ENCODE results near the gene VSIG10L2.
A peak's percentile ranks its signal among the peaks of the same experiment; 100 is the strongest.

VSIG10L2 gene

GRCh38 chr11:125948278-125949051, 2.6 kb downstream of the VSIG10L2 start:
- DNase-seq: no peak
- H3K27ac Mint-ChIP-seq: peak overlapping the region; percentile 25
- no peaks in the 10 kb centered on the region for H3K36me3 Mint-ChIP-seq (ENCODE audit: low read depth)
- TF ChIP-seq, protein P1, sequence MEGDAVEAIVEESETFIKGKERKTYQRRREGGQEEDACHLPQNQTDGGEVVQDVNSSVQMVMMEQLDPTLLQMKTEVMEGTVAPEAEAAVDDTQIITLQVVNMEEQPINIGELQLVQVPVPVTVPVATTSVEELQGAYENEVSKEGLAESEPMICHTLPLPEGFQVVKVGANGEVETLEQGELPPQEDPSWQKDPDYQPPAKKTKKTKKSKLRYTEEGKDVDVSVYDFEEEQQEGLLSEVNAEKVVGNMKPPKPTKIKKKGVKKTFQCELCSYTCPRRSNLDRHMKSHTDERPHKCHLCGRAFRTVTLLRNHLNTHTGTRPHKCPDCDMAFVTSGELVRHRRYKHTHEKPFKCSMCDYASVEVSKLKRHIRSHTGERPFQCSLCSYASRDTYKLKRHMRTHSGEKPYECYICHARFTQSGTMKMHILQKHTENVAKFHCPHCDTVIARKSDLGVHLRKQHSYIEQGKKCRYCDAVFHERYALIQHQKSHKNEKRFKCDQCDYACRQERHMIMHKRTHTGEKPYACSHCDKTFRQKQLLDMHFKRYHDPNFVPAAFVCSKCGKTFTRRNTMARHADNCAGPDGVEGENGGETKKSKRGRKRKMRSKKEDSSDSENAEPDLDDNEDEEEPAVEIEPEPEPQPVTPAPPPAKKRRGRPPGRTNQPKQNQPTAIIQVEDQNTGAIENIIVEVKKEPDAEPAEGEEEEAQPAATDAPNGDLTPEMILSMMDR (IDR thresholded peaks at IDR 0.05): no peak
- H3K4me3 Mint-ChIP-seq: no peak overlapping the region
- H3K27me3 Mint-ChIP-seq (ENCODE audit: low read depth, poor library complexity): peaks cover 2% of the 10 kb centered on the region
- peaks cover 22% of the 10 kb centered on the region for H3K4me1 Mint-ChIP-seq
- no peaks in the 10 kb centered on the region for H3K9me3 Mint-ChIP-seq

DNA sequence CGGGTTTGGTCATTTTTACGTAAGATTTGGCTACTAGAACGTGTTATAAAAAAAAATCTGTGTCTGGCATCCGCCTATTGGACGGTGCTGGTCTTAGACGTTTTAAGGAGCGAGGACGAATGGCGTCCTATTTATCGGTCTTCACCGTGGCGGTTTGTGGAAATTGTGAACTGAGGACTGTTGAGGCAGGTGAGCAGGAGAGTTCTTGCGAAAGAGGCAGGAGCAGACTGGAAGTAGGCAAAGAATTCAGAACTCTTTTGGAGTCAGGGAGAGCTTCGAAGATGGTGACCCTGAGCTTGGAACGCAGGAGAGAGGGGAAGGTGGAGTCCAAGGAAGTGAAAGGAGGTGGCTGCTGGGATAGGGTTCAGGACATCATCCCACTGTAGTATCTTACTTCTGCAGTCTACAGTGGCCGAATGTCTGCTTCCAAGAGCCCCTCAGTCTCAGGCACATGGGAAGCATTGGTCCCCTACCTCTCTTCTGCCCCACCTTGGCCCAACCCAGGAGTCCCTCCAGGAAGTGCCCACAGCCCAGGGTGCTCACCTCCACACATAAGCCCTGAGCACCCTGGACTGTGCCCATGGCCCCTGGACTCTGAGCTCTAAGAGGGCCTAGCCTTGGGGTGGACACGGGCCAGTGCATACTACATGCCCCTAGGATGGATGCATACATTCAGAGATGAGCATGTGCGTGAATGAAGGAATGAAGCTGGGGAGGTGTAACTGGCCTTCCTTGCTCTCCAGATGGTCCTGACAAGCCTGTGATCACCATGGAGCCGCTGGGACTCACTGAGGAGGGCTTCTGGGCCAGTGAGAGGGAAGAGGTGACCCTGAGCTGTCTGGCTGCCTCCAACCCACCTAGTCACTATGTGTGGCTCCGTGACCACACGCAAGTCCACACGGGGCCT, 3.7 kb downstream of the VSIG10L2 start:
- H3K4me1 Mint-ChIP-seq: peaks cover 22% of the 10 kb centered on the region
- TF ChIP-seq, protein P1 (IDR thresholded peaks at IDR 0.05): no peak
- H3K4me3 Mint-ChIP-seq: no peak overlapping the region
- H3K27me3 Mint-ChIP-seq (ENCODE audit: low read depth, poor library complexity): peaks cover 2% of the 10 kb centered on the region
- H3K9me3 Mint-ChIP-seq: no peaks in the 10 kb centered on the region
- no peaks in the 10 kb centered on the region for H3K36me3 Mint-ChIP-seq (ENCODE audit: low read depth)
- no peak for DNase-seq
- peak overlapping the region; percentile 4 for H3K27ac Mint-ChIP-seq

DNA sequence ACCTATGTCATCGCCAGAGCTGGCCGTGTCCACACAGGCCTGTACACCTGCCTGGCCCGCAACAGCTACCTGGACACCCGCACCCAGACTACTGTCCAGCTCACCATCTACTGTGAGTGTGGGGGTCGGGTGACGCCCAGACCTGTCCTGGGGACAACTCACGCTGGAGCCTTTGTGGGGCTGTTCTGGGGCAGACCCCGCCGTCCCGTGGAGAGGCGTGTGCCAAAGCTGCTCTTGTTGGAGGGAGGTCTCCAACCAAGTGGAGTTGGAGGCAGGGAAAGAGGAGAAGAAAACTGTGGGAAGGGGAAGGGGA, 4.3 kb downstream of the VSIG10L2 start:
- peaks cover 22% of the 10 kb centered on the region for H3K4me1 Mint-ChIP-seq
- H3K4me3 Mint-ChIP-seq: no peak overlapping the region
- no peaks in the 10 kb centered on the region for H3K36me3 Mint-ChIP-seq (ENCODE audit: low read depth)
- H3K27me3 Mint-ChIP-seq (ENCODE audit: low read depth, poor library complexity): peaks cover 2% of the 10 kb centered on the region
- TF ChIP-seq, protein P1 (IDR thresholded peaks at IDR 0.05): no peak
- peak overlapping the region; percentile 64 for H3K27ac Mint-ChIP-seq
- no peaks in the 10 kb centered on the region for H3K9me3 Mint-ChIP-seq
- no peak for DNase-seq

DNA sequence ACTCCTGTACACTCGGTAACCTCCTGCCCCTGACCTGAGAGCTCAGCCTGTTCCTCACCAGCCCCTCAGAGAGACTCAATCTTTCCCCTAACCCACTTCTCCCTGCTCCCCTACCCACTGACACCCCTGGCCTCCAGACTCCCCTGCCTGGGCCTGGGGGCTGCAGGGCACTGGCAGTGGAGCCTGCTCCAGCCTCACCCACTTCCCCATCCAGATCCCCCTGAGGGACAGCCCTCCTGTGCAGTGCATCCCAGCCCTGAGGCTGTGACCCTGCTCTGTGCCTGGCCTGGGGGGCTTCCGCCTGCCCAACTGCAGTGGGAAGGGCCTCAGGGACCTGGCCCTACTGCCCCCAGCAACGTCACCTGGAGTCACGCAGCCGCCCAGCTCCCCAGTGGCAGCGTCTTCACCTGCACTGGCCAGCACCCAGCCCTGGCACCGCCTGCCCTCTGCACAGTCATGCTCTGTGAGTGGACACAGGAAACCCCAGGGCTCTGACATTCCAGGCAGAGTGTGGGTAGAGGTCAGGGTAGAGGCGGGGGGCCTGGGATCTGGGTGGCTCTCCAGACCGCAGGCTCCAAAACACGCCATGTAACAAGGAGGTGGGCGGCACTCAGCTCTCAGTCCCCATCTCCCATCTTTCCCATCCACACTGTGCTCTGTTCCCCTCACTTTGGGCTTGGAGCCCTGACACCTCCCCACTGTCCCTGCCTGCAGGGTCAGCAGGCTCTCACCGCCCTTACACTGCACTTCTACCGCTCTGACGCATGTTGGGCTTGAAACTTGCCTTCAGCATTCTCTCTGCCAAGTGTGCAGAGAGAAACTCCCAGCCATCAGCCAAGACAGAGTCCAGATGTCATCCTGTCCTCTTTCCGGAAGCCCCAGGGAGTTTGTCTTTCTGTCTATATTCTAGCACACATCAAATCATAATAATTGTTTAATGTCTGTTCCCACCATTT, 5.1 kb downstream of the VSIG10L2 start:
- Mint-ChIP-seq H3K4me1 (peaks cover 16% of the 10 kb centered on the region), H3K27ac (peak overlapping the region; percentile 72), H3K36me3 (ENCODE audit: low read depth) (peaks cover 8% of the 10 kb centered on the region), H3K9me3 (no peaks in the 10 kb centered on the region), H3K27me3 (ENCODE audit: low read depth, poor library complexity) (peaks cover 2% of the 10 kb centered on the region), H3K4me3 (no peak overlapping the region)
- DNase-seq: no peak
- TF ChIP-seq, protein P1 (IDR thresholded peaks at IDR 0.05): no peak

DNA sequence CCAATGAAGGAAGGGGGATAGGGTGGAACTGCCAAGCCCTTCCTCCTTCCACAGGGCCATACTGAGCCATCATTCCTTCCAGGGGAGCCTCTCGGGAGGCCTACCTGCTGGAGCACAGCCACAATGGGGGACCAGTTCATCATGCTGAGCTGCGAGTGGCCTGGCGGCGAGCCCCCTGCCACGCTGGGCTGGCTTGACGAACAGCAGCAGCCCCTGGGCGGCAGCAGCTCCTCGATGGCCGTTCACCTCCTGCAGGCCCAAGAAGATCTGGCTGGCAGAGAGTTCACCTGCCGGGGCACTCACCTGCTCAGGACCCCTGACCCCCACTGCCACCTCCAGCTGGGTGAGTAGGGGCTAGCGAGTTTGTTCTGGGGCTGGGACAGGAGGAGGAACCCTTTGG, 5.9 kb downstream of the VSIG10L2 start:
- no peaks in the 10 kb centered on the region for H3K9me3 Mint-ChIP-seq

More for the DNA sequence above, 5.9 kb downstream of the VSIG10L2 start:
- DNase-seq: no peak
- Mint-ChIP-seq H3K27me3 (ENCODE audit: low read depth, poor library complexity) (peaks cover 2% of the 10 kb centered on the region), H3K4me3 (no peak overlapping the region), H3K4me1 (peaks cover 16% of the 10 kb centered on the region), H3K36me3 (ENCODE audit: low read depth) (peaks cover 15% of the 10 kb centered on the region), H3K27ac (no peak overlapping the region)
- TF ChIP-seq, protein P1 (IDR thresholded peaks at IDR 0.05): no peak

All from nephron progenitor cell (in vitro differentiated cells).